Measurements from ENCODE around the gene HELLS. TPM values are rescaled to one million over a fixed set of nuclear protein-coding genes. Genes with fewer than 3 reads are reported as not detected.

The HELLS gene
- total RNA-seq, 1 donor: 29.6 TPM

GRCh38 chr10:94602729-94603515, 57.3 kb downstream of the HELLS start:
- no peak for DNase-seq (ENCODE audit: low read depth in 2 of 3, low spot score in 2 of 3)

DNA sequence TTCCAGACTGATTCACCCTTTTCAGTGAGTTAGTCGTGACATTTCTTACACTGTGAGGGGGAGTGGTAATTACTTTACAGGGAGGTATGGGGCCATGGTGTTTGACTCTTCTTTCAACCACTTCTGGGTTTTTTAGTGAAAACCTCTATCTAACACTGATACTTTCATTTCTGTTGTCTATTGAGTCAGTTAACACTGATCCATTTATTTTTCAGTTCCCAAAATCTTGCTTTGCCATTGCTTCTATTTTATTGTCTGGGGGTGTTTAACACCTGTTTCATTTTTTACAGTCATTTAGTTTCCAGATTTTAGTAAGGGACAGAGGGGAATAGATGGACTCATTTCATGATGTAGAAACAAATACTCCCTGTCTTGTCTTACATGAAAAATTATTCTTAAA, 61.5 kb downstream of the HELLS start:
- no peak for DNase-seq (ENCODE audit: low read depth in 2 of 3, low spot score in 2 of 3)

DNA sequence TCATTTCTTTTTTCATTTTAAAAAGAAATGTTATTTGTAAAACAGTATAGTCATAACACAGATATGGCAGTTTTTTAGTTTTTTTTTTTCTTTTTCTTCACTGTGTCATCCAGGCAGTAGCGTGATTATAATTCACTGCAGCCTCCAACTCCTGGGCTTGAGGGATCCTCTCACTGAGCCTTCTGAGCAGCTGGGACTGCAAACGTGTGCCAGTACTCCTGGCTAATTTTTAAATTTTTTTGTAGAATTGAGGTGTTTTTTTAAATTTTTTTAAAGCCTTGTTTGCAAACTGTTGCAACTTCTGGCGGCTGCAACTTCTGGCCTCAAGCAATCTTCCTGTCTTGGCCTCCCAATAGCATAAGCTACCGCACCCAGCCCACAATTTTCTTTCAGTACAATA, 63.0 kb downstream of the HELLS start:
- DNase-seq (ENCODE audit: low read depth in 2 of 3, low spot score in 2 of 3): no peak

- DNase-seq (ENCODE audit: low read depth in 2 of 3, low spot score in 2 of 3): no peak
Observed at GRCh38 chr10:94614558-94614957, 69.0 kb downstream of the HELLS start.

GRCh38 chr10:94617389-94617944, 71.9 kb downstream of the HELLS start:
- DNase-seq (ENCODE audit: low read depth in 2 of 3, low spot score in 2 of 3): no peak

GRCh38 chr10:94622666-94623205, 77.1 kb downstream of the HELLS start:
- DNase-seq (ENCODE audit: low read depth in 2 of 3, low spot score in 2 of 3): no peak

DNA sequence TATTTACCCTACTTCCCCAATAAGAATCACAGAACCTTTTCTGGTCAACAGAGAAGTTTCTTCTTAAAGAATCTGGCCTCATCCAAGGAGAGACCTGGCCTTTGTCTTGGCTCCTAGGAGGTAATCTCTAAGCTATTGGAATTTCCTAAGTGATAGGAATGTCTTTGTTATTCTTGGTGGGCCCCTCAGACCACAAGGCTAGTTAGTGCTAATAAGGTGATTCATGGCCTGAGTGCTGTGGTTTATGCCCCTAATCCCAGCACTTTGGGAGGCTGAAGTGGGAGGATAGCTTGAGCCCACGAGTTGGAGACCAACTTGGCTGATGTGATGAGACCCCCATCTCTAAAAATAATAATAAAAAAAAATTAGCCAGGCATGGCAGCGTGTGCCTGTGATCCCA, 78.0 kb downstream of the HELLS start:
- DNase-seq (ENCODE audit: low read depth in 2 of 3, low spot score in 2 of 3): no peak

- DNase-seq (ENCODE audit: low read depth in 2 of 3, low spot score in 2 of 3): no peak
Observed at GRCh38 chr10:94626476-94626875, 80.9 kb downstream of the HELLS start.

DNA sequence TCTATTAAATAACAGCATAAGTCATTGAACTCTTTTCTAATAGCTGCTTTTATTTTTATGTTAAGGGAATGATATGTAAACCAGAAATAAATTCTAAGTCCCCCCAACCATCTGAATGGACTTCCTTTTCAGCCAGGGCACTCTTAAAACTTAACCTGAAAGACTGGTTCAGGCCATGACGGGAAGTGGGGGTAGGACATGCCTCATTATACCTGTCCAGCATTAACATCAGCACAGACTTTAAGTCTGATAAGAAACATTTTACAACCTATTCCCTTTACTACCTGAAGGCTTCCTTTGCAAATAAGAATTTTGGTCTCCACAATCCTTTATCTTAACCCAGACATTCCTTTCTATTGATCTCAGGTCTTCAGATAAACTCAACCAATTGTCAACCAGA, 81.9 kb downstream of the HELLS start:
- no peak for DNase-seq (ENCODE audit: low read depth in 2 of 3, low spot score in 2 of 3)

GRCh38 chr10:94630017-94630688, 84.6 kb downstream of the HELLS start:
- DNase-seq (ENCODE audit: low read depth in 2 of 3, low spot score in 2 of 3): peak in 2 of 3 donors; percentile 5 to 67

- DNase-seq (ENCODE audit: low read depth in 2 of 3, low spot score in 2 of 3): peak in 2 of 3 donors; percentile 26 to 55
Observed at GRCh38 chr10:94631077-94631875, 85.7 kb downstream of the HELLS start.

GRCh38 chr10:94632954-94633353, 87.4 kb downstream of the HELLS start:
- DNase-seq (ENCODE audit: low read depth in 2 of 3, low spot score in 2 of 3): no peak

DNA sequence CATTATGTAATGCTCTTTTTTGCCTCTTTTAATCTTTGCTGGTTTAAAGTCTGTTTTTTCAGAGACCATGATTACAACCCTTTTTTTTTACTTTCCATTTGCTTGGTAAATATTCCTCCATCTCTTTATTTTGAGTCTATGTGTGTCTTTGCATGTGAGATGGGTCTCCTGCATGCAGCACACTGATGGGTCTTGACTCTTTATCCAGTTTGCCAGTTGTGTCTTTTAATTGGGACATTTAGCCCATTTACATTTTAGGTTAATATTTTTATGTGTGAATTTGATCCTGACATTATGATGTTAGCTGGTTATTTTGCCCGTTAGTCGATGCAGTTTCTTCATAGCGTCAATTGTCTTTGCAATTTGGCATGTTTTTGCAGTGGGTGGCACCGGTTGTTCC, 92.5 kb downstream of the HELLS start:
- peak in 1 of 3 donors; percentile 21 for DNase-seq (ENCODE audit: low read depth in 2 of 3, low spot score in 2 of 3)

DNA sequence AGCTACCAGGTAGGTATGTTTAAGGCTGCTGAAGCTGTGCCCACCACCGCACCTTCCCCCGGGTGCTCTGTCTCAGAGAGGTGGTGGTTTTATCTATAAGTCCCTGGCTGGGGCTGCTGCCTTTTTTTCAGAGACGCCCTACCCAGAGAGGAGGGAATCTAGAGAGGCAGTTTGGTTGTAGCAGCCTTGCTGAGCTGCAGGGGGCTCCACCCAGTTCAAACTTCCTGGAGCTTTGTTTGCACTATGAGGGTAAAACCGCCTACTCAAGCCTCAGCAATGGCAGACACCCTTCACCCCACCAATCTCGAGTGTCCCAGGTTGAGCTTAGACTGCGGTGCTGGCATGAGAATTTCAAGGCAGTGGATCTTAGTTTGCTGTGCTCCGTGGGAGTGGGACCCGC, 94.3 kb downstream of the HELLS start:
- DNase-seq (ENCODE audit: low read depth in 2 of 3, low spot score in 2 of 3): no peak

GRCh38 chr10:94640562-94640961, 95.0 kb downstream of the HELLS start:
- DNase-seq (ENCODE audit: low read depth in 2 of 3, low spot score in 2 of 3): no peak

DNA sequence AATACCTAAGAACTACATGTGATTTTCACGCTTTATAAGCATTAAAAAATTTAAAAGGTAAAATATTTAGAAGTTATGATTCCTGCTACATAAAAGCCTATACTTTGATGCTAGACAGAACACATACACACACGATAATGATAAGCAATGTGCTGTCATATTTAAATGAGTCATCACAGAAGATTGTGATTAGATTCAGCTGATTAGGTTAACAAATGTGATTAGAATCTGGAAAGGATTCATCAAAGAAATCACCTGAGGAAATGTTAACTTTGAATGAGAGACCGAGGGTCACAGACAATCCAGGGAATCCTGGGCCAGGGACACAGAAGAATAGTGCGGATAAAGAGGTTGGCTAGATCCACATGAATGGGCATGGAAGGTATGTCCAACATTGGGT, 95.9 kb downstream of the HELLS start:
- DNase-seq (ENCODE audit: low read depth in 2 of 3, low spot score in 2 of 3): no peak

DNA sequence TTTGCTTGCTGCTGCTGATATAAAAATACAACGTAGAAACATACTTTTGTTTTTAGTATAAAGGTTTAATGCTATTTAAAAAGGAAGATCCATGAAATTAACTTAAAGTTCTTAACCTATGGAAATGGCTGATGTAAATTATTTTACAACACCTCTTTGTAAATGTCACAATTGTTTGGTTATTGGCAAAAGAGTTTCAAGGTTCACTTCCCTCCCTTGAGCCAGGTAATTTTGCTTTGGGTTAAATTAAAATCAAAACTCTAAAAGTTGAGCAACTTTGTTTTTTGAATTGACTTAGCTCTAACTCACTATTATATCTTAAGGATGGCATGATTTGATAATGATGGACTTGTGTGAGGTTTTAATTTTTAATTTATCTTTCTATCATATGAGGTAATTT, 98.8 kb downstream of the HELLS start:
- no peak for DNase-seq (ENCODE audit: low read depth in 2 of 3, low spot score in 2 of 3)

DNA sequence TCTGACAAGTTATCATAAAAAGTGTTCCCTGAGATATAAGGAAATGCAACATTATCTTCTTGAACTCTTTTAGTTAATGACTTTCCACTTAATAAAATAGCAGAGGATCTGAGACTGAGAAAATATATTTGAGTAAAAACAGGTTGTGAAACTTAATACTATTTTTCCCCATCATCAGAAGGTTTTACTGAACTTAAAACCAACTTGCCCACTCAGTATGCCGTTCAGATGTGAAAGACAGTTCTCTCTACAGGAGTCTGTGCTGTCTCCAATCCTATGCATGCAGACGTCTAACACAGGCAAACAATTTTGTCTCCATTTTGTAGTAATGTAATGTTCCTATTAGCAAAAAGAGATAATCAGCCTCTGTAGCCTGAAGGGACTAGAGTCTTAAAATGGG, 99.7 kb downstream of the HELLS start:
- no peak for DNase-seq (ENCODE audit: low read depth in 2 of 3, low spot score in 2 of 3)

Measured in hematopoietic multipotent progenitor cell (in vitro differentiated cells).